ENCODE results near the gene ARAP2.

Gene ARAP2, protein sequence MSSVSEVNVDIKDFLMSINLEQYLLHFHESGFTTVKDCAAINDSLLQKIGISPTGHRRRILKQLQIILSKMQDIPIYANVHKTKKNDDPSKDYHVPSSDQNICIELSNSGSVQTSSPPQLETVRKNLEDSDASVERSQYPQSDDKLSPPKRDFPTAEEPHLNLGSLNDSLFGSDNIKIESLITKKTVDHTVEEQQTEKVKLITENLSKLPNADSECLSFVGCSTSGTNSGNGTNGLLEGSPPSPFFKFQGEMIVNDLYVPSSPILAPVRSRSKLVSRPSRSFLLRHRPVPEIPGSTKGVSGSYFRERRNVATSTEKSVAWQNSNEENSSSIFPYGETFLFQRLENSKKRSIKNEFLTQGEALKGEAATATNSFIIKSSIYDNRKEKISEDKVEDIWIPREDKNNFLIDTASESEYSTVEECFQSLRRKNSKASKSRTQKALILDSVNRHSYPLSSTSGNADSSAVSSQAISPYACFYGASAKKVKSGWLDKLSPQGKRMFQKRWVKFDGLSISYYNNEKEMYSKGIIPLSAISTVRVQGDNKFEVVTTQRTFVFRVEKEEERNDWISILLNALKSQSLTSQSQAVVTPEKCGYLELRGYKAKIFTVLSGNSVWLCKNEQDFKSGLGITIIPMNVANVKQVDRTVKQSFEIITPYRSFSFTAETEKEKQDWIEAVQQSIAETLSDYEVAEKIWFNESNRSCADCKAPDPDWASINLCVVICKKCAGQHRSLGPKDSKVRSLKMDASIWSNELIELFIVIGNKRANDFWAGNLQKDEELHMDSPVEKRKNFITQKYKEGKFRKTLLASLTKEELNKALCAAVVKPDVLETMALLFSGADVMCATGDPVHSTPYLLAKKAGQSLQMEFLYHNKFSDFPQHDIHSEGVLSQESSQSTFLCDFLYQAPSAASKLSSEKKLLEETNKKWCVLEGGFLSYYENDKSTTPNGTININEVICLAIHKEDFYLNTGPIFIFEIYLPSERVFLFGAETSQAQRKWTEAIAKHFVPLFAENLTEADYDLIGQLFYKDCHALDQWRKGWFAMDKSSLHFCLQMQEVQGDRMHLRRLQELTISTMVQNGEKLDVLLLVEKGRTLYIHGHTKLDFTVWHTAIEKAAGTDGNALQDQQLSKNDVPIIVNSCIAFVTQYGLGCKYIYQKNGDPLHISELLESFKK (N-terminal part only)

DNA sequence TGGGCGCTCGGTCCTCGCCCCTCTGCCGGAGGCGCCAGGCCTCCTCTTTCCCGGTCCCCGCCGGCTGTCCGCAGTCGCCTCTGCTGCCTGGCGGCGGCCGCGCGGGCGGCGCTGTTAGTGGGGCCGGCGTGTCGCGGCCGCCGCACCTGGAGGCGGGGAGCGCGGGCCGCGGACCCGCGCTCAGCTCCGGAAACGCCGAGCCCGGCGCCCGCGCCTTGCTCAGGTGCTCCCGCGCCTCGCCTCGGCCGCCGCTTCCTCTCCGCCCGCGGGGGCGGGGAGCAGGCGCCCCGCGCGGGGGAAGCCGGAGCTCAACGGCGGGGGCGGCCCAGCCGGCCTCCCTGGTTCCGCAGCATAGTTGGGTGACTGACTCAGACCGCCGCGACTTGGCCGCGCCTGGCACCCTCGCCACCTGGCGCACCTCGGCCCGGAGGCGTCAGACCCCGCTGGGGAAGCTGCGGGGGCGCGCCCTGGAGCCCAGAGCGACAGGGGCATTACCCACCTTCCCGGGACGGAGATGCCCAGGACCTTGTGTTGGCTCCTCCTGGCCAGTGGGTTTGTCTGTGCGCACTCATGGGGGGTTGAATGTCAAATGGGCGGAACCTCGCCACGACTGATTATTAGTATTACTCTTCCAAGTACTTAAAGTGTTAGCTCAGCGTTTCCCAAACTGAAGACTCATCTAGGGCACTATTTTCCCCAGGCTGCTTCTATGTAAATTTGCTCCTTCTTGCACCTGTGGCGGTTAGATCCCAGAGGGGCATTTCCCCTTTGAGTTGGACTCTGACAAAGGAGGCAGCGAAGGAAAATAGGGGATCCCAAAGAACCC is at the start of gene ARAP2:
ARAP2 (minus strand) TSS at position 258 of the 826 bp plus-strand sequence. CDS start 15,028 bp downstream, outside the sequence.
- DNase-seq (ENCODE audit: low spot score): peak; percentile 61

GRCh38 chr4:36292556-36293188 is 48.4 kb upstream of the ARAP2 start:
- DNase-seq (ENCODE audit: low spot score): no peak

GRCh38 chr4:36290641-36291040 is 46.3 kb upstream of the ARAP2 start:
- no peak for DNase-seq (ENCODE audit: low spot score)

GRCh38 chr4:36288731-36289426 is 44.6 kb upstream of the ARAP2 start:
- no peak for DNase-seq (ENCODE audit: low spot score)

DNA sequence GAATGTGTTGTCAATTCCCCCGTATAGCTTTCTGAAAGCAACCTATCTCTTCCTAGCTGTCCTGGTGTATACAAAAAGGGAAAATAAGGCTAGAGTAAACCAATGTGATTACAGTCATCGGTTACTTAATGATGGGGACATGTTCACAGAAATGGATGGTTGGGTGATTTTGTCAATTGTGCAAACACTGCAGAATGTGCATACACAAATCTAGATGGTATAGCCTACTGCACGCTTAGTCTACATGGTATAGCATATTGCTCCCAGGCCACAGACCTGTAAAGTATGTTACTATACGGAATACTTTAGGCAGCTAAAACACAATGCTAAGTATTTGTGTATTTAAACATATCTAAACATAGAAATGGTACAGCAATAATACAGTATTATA is 42.2 kb upstream of the ARAP2 start:
- no peak for DNase-seq (ENCODE audit: low spot score)

DNA sequence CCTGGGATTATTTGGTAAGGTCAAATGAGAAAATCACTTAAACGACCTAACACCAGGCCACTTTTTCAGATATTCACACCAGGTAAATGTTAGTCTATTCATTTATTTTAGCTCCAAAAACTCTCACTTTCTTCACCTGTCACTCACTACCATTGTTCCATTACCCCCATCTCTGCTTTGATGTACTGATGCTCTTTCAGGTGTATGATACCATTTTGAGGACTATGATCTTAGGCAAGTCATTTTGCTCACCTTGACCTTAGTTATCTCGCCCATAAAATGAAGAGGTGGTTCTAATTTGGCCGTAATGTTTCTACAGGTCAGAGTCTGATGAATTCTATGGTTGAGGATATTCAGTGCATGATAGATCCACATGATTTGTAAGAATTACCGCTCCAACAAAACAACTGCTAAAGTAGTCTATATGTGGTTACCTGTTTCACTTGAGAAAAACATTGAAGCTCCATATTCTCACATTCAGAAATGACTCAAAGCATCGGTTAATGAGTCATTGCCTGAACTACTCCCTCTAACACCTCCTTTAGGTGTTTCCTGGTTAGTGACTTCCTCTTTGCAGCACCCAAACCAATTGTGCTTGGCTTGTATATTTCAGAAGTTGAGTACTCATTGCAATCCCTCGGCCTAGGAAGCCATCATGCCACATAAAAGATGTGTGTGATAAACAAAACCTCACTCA is 41.6 kb upstream of the ARAP2 start:
- peak; percentile 96 for DNase-seq (ENCODE audit: low spot score)

GRCh38 chr4:36283912-36284465 is 39.7 kb upstream of the ARAP2 start:
- DNase-seq (ENCODE audit: low spot score): no peak

DNA sequence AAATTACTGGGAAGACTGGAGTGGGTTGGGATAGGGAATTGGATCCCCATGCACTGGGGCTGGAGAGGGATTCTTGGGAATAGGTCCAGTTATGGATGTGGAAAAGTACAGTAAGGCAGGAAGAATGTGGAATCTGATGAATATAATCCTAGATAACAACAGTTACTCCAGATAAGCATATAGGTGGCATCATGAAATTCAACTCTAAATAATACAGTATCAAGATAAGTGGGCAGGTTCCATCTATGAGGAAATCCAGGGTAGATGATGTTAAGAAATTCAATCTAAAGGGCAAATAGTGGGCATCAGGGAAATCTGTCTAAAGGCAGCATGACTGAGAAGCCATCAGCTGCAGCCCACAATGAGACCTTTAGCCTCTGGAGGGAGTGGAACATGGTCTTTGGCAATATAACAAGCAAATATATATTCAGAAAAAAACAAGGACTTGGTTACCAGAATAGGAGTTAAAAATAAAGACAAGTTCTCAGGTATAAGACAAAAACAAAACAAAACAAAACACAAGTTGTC is 38.3 kb upstream of the ARAP2 start:
- no peak for DNase-seq (ENCODE audit: low spot score)

DNA sequence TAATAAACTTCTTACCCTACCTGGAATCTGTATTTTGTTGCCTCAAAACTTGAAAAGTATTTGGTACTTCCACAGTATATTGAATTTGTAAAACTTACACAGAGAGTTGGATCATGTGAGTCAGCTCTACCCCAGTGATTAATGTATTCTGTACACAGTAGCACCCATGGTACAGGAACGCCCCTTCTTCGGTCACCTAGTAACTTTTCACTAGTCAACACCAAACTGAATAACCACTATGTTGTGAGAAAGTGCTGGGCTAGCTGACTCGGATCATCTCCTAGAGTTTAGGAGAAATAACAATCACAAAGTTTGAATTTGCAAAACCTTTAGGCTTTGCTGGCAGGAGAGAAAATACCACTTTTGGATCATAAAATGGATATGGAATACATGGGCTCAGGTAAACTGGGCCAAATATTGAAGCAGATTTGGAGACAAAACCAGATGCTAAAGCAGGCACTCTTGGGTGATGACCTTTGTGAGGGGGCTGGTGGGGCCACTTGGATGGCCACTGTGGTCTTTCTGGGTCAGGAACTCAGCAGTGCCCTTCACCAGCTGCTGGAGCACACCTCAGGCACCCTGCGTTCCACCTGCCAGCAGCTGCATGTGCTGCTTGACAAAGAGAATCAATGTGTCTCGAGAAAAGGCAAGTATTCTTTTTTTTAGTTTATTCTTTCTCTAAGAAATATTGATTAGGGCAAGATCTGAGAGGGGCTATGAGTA is 37.2 kb upstream of the ARAP2 start, which contains the start of gene DTHD1:
DTHD1 (plus strand) TSS at position 233 of the 723 bp plus-strand sequence; CDS start at position 376, 143 bp downstream.
- DNase-seq (ENCODE audit: low spot score): peak; percentile 67

- no peak for DNase-seq (ENCODE audit: low spot score)
Observed at GRCh38 chr4:36280555-36280954, 36.2 kb upstream of the ARAP2 start.

- DNase-seq (ENCODE audit: low spot score): no peak
Observed at GRCh38 chr4:36278789-36279188, 34.5 kb upstream of the ARAP2 start.

DNA sequence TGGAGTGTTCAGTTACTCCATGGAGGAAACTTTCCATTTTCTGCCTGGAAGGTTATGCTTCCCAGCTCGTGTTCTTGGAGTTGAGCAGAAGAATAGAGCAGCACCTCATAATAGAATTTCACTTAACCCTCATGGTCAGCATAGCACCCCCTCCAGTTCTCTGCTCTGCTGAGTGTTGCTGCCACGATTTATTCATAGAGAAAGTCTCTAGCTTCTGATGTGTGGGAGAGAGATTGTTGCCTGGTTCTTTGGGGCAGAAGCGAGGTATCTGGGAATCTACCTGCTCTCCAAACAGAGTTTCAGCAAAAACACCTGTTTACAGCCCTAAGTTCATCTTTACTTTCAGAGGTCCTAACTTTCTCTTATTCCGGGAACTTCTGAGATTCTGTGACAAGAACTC is 33.2 kb upstream of the ARAP2 start:
- no peak for DNase-seq (ENCODE audit: low spot score)

GRCh38 chr4:36274158-36274557 is 29.8 kb upstream of the ARAP2 start:
- no peak for DNase-seq (ENCODE audit: low spot score)

- no peak for DNase-seq (ENCODE audit: low spot score)
Observed at GRCh38 chr4:36273276-36273675, 29.0 kb upstream of the ARAP2 start.

GRCh38 chr4:36269533-36270173 is 25.3 kb upstream of the ARAP2 start:
- no peak for DNase-seq (ENCODE audit: low spot score)

GRCh38 chr4:36269101-36269500 is 24.8 kb upstream of the ARAP2 start:
- DNase-seq (ENCODE audit: low spot score): peak; percentile 17

- DNase-seq (ENCODE audit: low spot score): no peak
Observed at GRCh38 chr4:36267486-36268268, 23.4 kb upstream of the ARAP2 start.
